Mesendoderm (in vitro differentiated cells): ENCODE data around the gene CRYBB1.

Experiments used
- DNase-seq: peaks from one replicate; pipeline ENCODE4 v3.0.0; 2013
- H2AK5ac ChIP-seq: 2 replicates; pipeline ENCODE4 v1.6.1; 2013; ENCODE audit warnings: low read length, inconsistent platforms
- H2BK120ac ChIP-seq: 2 replicates; pipeline ENCODE4 v1.6.1; 2013; ENCODE audit warnings: low read depth, mild to moderate bottlenecking, low read length, moderate library complexity, mixed read lengths
- H2BK15ac ChIP-seq: replicated peaks from 2 replicates; pipeline ENCODE4 v1.6.1; 2013; ENCODE audit warnings: low read depth, mild to moderate bottlenecking, moderate library complexity
- H2BK5ac ChIP-seq: 2 replicates; pipeline ENCODE4 v1.6.1; 2013; ENCODE audit warnings: low read length, inconsistent platforms
- H3K18ac ChIP-seq: 2 replicates; pipeline ENCODE4 v1.6.1; 2013; ENCODE audit warnings: mild to moderate bottlenecking, low read length, mixed read lengths
- H3K23ac ChIP-seq: one replicate; pipeline ENCODE4 v1.6.1; 2013; ENCODE audit warnings: low read length
- H3K27ac ChIP-seq: 2 replicates; pipeline ENCODE4 v1.5.1; 2013; ENCODE audit warnings: low read depth, mild to moderate bottlenecking, inconsistent platforms, low read length, moderate library complexity
- H3K27me3 ChIP-seq: 2 replicates; pipeline ENCODE4 v1.6.1; 2013; ENCODE audit warnings: low read length, control low read depth, mild to moderate bottlenecking, inconsistent platforms; ENCODE audit not compliant: insufficient read depth, poor library complexity
- H3K36me3 ChIP-seq: 2 replicates; pipeline ENCODE4 v1.6.1; 2013; ENCODE audit warnings: low read length, inconsistent platforms; ENCODE audit not compliant: control insufficient read depth, insufficient read depth
- H3K4ac ChIP-seq: one replicate; pipeline ENCODE4 v1.6.1; 2013; ENCODE audit warnings: low read depth, mild to moderate bottlenecking, low read length, moderate library complexity
- H3K4me1 ChIP-seq: 2 replicates; pipeline ENCODE4 v1.6.1; 2013; ENCODE audit warnings: low read depth, low read length, inconsistent platforms; ENCODE audit not compliant: control insufficient read depth
- H3K4me2 ChIP-seq: 2 replicates; pipeline ENCODE4 v1.6.1; 2013; ENCODE audit warnings: low read length
- H3K4me3 ChIP-seq: 2 replicates; pipeline ENCODE4 v1.5.1; 2013; ENCODE audit warnings: mild to moderate bottlenecking, low read length
- H3K56ac ChIP-seq: one replicate; pipeline ENCODE4 v1.6.1; 2013; ENCODE audit warnings: low read length
- H3K79me1 ChIP-seq: 2 replicates; pipeline ENCODE4 v1.6.1; 2013; ENCODE audit warnings: low read length, inconsistent platforms
- H3K79me2 ChIP-seq: 2 replicates; pipeline ENCODE4 v1.6.1; 2013; ENCODE audit warnings: mild to moderate bottlenecking, low read length; ENCODE audit not compliant: control insufficient read depth, insufficient read depth
- H3K9ac ChIP-seq: 2 replicates; pipeline ENCODE4 v1.6.1; 2013; ENCODE audit warnings: low read length, inconsistent platforms
- H4K5ac ChIP-seq: one replicate; pipeline ENCODE4 v1.6.1; 2013; ENCODE audit warnings: low read length
- H4K8ac ChIP-seq: one replicate; pipeline ENCODE4 v1.6.1; 2013; ENCODE audit warnings: low read depth, mild to moderate bottlenecking, control low read depth, low read length, moderate library complexity
- WGBS: extraction: QIAGEN DNeasy Blood & Tissue Kit; methylation state at CpG from one replicate; pipeline ENCODE4 v1.1.7; 2013; ENCODE audit warnings: low lambda C conversion rate, missing lambda C conversion rate; ENCODE audit not compliant: insufficient coverage; ENCODE audit errors: extremely low coverage; 5-methylcytosine and 5-hydroxymethylcytosine counted together

Gene CRYBB1

GRCh38 chr22:26565181-26565580 lies 52.6 kb downstream of the CRYBB1 start:
- Histone ChIP-seq H3K27me3 (no peaks in the 10 kb centered on the region), H3K4me3 (no peak overlapping the region), H2BK5ac (no peak overlapping the region), H3K4me2 (no peak overlapping the region), H3K18ac (no peak overlapping the region), H3K4me1 (peaks cover 6% of the 10 kb centered on the region), H3K27ac (no peak overlapping the region), H3K9ac (no peak overlapping the region), H4K5ac (no peak overlapping the region), H2AK5ac (no peak overlapping the region), H2BK15ac (no peak overlapping the region), H4K8ac (no peak overlapping the region), H3K4ac (no peak overlapping the region), H3K79me2 (peaks cover 77% of the 10 kb centered on the region), H3K56ac (peak overlapping the region; percentile 17), H3K36me3 (peaks cover 6% of the 10 kb centered on the region), H2BK120ac (no peak overlapping the region), H3K79me1 (peaks cover 27% of the 10 kb centered on the region), H3K23ac (no peak overlapping the region)
- no CpG with 5 or more reads among the region's 6 CpGs for WGBS
- DNase-seq, result no peak

DNA sequence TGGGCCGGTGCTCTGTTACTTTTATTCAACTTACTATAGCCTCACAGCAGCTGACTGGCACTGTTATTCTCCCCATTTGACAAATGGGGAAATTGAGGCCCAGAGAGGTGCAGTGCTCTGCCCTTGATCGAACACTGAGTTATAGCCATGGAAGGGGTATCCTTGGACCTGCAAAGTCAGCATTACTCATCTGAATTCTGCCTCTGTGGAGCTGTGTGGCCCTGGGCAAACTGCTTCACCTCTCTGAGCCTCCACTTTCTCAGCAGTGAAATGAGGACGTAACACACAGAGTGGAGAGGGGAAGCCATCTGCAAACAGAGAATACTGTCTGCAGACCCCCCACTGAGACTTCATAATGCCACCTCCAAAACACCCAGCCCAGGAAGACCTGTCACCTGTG lies 53.2 kb downstream of the CRYBB1 start:
- peaks cover 6% of the 10 kb centered on the region for H3K36me3 ChIP-seq
- no peak overlapping the region for H4K8ac ChIP-seq
- no peak overlapping the region for H3K56ac ChIP-seq
- no peak overlapping the region for H3K4me2 ChIP-seq
- H2AK5ac ChIP-seq, result no peak overlapping the region
- no peak overlapping the region for H2BK15ac ChIP-seq
- no peak overlapping the region for H3K9ac ChIP-seq
- no CpG with 5 or more reads among the region's 3 CpGs for WGBS
- no peak overlapping the region for H3K18ac ChIP-seq
- H3K4ac ChIP-seq, result no peak overlapping the region
- H2BK120ac ChIP-seq, result no peak overlapping the region
- H3K79me2 ChIP-seq, result peaks cover 79% of the 10 kb centered on the region
- H3K79me1 ChIP-seq, result peaks cover 27% of the 10 kb centered on the region
- H3K27me3 ChIP-seq, result no peaks in the 10 kb centered on the region
- no peak overlapping the region for H2BK5ac ChIP-seq
- H3K23ac ChIP-seq, result no peak overlapping the region
- no peak overlapping the region for H4K5ac ChIP-seq
- H3K4me1 ChIP-seq, result peaks cover 8% of the 10 kb centered on the region
- H3K27ac ChIP-seq, result no peak overlapping the region
- no peak for DNase-seq
- no peak overlapping the region for H3K4me3 ChIP-seq

DNA sequence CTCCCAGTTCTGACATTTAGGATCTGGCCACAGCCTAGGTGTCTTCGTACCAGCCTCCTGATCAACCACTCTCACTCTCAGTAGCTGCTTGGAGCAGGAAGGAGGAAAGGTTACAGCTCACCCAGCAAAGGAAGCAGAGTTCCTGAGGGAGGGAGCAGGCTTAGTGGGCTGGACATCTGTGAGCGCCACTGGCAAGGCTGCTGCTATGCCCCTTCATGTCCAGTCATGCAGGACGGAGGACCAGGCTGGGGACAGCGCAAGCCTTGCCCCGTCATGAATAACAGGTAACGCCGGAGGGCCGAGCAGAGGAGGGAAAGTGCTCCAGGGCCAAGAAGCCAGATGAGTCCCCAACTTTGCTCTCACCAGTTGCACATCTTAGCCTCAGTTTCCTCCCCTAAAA lies 53.6 kb downstream of the CRYBB1 start:
- no peak overlapping the region for H3K27ac ChIP-seq
- peak overlapping the region; percentile 4 for H2BK5ac ChIP-seq
- peaks cover 25% of the 10 kb centered on the region for H3K79me1 ChIP-seq
- no peak for DNase-seq
- peak overlapping the region; percentile 2 for H3K9ac ChIP-seq
- no peak overlapping the region for H3K4me3 ChIP-seq
- H4K5ac ChIP-seq, result no peak overlapping the region
- peaks cover 6% of the 10 kb centered on the region for H3K36me3 ChIP-seq
- H3K23ac ChIP-seq, result peak overlapping the region; percentile 38
- no peak overlapping the region for H3K18ac ChIP-seq
- peaks cover 81% of the 10 kb centered on the region for H3K79me2 ChIP-seq
- H3K56ac ChIP-seq, result peak overlapping the region; percentile 43
- H3K27me3 ChIP-seq, result no peaks in the 10 kb centered on the region
- H3K4me1 ChIP-seq, result peaks cover 10% of the 10 kb centered on the region
- no peak overlapping the region for H2BK15ac ChIP-seq
- no peak overlapping the region for H3K4ac ChIP-seq
- no CpG with 5 or more reads among the region's 8 CpGs for WGBS
- no peak overlapping the region for H2AK5ac ChIP-seq
- H4K8ac ChIP-seq, result no peak overlapping the region
- no peak overlapping the region for H3K4me2 ChIP-seq
- H2BK120ac ChIP-seq, result no peak overlapping the region

GRCh38 chr22:26563022-26563421 lies 54.8 kb downstream of the CRYBB1 start:
- Histone ChIP-seq H3K23ac (no peak overlapping the region), H3K4me3 (no peak overlapping the region), H2AK5ac (no peak overlapping the region), H3K4ac (no peak overlapping the region), H3K79me2 (peaks cover 83% of the 10 kb centered on the region), H4K8ac (no peak overlapping the region), H3K18ac (no peak overlapping the region), H3K56ac (no peak overlapping the region), H3K4me2 (no peak overlapping the region), H2BK120ac (no peak overlapping the region), H3K27ac (no peak overlapping the region), H4K5ac (no peak overlapping the region), H2BK15ac (no peak overlapping the region), H3K36me3 (peaks cover 6% of the 10 kb centered on the region), H3K27me3 (no peaks in the 10 kb centered on the region), H3K4me1 (peaks cover 9% of the 10 kb centered on the region), H2BK5ac (no peak overlapping the region), H3K9ac (no peak overlapping the region), H3K79me1 (peaks cover 26% of the 10 kb centered on the region)
- peak; percentile 74 for DNase-seq
- no CpG with 5 or more reads among the region's 5 CpGs for WGBS

- no CpG with 5 or more reads among the region's 9 CpGs for WGBS
- no peak overlapping the region for H4K8ac ChIP-seq
- H3K56ac ChIP-seq, result no peak overlapping the region
- H2BK5ac ChIP-seq, result no peak overlapping the region
- peaks cover 6% of the 10 kb centered on the region for H3K36me3 ChIP-seq
- H3K27ac ChIP-seq, result no peak overlapping the region
- DNase-seq, result no peak
- no peak overlapping the region for H3K23ac ChIP-seq
- H3K9ac ChIP-seq, result no peak overlapping the region
- no peak overlapping the region for H3K4ac ChIP-seq
- peaks cover 83% of the 10 kb centered on the region for H3K79me2 ChIP-seq
- H3K4me2 ChIP-seq, result no peak overlapping the region
- no peak overlapping the region for H2AK5ac ChIP-seq
- no peak overlapping the region for H2BK15ac ChIP-seq
- H3K79me1 ChIP-seq, result peaks cover 28% of the 10 kb centered on the region
- H3K18ac ChIP-seq, result no peak overlapping the region
- no peaks in the 10 kb centered on the region for H3K27me3 ChIP-seq
- no peak overlapping the region for H3K4me3 ChIP-seq
- H2BK120ac ChIP-seq, result no peak overlapping the region
- no peak overlapping the region for H4K5ac ChIP-seq
- H3K4me1 ChIP-seq, result peaks cover 6% of the 10 kb centered on the region
Measured at GRCh38 chr22:26561756-26562417, 55.9 kb downstream of the CRYBB1 start.
